Ureter (tissue), 1 donor: ENCODE data around the gene NT5DC1. TPM values are rescaled to one million over a fixed set of nuclear protein-coding genes. Genes with fewer than 3 reads are reported as not detected.

ENCODE experiments used
- DNase-seq: peaks from one replicate; pipeline ENCODE4 v3.0.0-alpha.2; 2020; ENCODE audit warnings: low spot score
- total RNA-seq: library from RNA; stranded (reverse); gene quantifications from one replicate; pipeline ENCODE4 v1.2.4, GENCODE V29; 2023
- donor health status: DM: yes; HTN: yes; CAD: no.

NT5DC1 gene
- total RNA-seq, 1 donor from 2014 or later: 41.6 TPM

GRCh38 chr6:116244284-116244683 lies 143.6 kb downstream of the NT5DC1 start:
- no peak for DNase-seq

- no peak for DNase-seq
Observed at GRCh38 chr6:116246089-116246488, 145.4 kb downstream of the NT5DC1 start.

GRCh38 chr6:116247285-116247684 lies 146.6 kb downstream of the NT5DC1 start:
- no peak for DNase-seq

- no peak for DNase-seq
Observed at GRCh38 chr6:116248577-116248976, 147.9 kb downstream of the NT5DC1 start.

- no peak for DNase-seq
Observed at GRCh38 chr6:116251568-116252384, 151.1 kb downstream of the NT5DC1 start.

GRCh38 chr6:116253188-116253504 lies 152.5 kb downstream of the NT5DC1 start:
- DNase-seq: no peak

- DNase-seq: peak; percentile 95
Observed at GRCh38 chr6:116253505-116254296, 153.0 kb downstream of the NT5DC1 start, which contains the start of gene TSPYL4. Gene TSPYL4 (minus strand): TSS chr6:116254075. CDS start chr6:116254008, 67 bp downstream.

GRCh38 chr6:116254297-116255056 lies 153.8 kb downstream of the NT5DC1 start:
- no peak for DNase-seq

- DNase-seq: no peak
Observed at GRCh38 chr6:116255246-116255800, 154.7 kb downstream of the NT5DC1 start.

GRCh38 chr6:116256694-116257093 lies 156.0 kb downstream of the NT5DC1 start:
- no peak for DNase-seq

GRCh38 chr6:116258520-116258919 lies 157.9 kb downstream of the NT5DC1 start:
- no peak for DNase-seq

GRCh38 chr6:116263353-116263752 lies 162.7 kb downstream of the NT5DC1 start:
- DNase-seq: no peak

GRCh38 chr6:116265041-116265829 lies 164.6 kb downstream of the NT5DC1 start:
- no peak for DNase-seq

GRCh38 chr6:116266803-116267202 lies 166.2 kb downstream of the NT5DC1 start:
- no peak for DNase-seq

GRCh38 chr6:116267836-116268588 lies 167.4 kb downstream of the NT5DC1 start:
- no peak for DNase-seq

- no peak for DNase-seq
Observed at GRCh38 chr6:116268589-116269293, 168.1 kb downstream of the NT5DC1 start.

- no peak for DNase-seq
Observed at GRCh38 chr6:116271149-116271708, 170.6 kb downstream of the NT5DC1 start.

- DNase-seq: no peak
Observed at GRCh38 chr6:116277124-116277523, 176.5 kb downstream of the NT5DC1 start.

GRCh38 chr6:116278481-116278829 lies 177.8 kb downstream of the NT5DC1 start:
- DNase-seq: no peak
